ENCODE results near the gene SPRED2.

The SPRED2 gene

DNA sequence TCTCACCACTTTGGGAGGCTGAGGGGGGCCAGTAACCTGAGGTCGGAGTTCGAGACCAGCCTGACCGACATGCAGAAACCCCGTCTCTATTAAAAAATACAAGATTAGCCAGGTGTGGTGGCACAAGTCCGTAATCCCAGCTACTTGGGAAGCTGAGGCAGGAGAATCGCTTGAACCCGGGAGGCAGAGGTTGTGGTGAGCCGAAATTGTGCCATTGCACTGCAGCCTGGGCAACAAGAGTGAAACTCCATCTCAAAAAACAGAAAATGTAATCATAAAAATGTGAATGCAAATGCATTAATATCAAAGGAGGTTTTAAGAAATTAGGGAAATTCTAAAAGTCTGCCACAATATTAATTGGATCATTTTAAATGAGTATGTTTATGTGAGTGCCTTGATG is 159.1 kb downstream of the SPRED2 start:
- no peak for DNase-seq

DNA sequence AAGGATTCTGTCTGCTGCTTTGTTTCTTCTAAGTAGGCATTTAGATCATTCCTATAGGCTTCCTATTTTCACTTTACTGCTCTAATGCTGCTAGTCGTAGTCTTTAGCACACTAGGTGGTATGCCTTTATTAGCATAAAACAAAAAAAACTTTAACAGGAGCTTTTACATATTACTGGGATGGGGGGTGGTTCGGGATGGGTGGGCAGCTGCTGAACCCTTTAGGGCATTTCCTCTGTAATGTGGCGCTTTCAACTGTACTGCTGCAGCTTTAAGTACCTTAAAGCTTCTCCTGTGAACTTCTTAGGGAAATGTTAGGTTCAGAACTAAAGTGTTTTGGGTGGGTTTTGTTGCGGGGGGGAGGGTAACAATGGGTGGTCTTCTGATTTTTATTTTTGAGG is 163.4 kb downstream of the SPRED2 start:
- DNase-seq, result no peak

DNA sequence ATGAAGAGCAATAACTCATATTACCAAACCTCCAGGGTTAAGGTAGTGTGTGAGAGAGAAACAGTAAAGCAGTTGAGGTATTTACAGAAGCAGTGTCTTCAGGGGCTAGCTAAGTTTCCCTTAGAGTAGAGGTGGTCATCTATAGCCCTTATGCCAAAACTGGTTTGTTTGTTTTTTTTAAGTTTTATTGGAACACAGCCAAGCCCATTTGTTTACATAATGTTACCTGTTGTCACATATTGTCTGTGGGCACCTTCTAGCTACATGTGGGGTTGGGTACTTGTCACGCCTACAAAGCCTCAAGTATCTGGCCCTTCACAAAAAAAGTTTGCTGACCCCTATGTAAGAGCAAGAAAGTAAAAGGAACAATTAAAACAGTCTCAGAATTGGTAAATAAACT is 165.4 kb downstream of the SPRED2 start:
- no peak for DNase-seq

DNA sequence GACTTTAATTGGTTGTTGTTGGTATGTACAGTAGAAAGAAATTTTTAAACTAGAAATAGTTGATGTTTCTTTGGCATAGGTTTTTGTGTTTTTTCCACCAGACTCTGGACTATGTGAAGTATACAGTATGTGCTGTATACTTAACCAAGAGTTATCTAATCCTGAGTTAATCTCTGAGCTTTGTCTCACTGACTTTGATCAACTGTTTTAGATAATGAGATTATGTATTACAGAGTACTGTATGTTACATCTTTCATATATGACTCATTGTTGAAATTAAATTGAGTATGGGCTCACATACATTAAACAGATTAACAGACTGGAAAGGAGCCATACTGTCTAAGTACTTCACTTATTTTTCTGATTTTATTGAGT is 166.7 kb downstream of the SPRED2 start:
- DNase-seq, result no peak

DNA sequence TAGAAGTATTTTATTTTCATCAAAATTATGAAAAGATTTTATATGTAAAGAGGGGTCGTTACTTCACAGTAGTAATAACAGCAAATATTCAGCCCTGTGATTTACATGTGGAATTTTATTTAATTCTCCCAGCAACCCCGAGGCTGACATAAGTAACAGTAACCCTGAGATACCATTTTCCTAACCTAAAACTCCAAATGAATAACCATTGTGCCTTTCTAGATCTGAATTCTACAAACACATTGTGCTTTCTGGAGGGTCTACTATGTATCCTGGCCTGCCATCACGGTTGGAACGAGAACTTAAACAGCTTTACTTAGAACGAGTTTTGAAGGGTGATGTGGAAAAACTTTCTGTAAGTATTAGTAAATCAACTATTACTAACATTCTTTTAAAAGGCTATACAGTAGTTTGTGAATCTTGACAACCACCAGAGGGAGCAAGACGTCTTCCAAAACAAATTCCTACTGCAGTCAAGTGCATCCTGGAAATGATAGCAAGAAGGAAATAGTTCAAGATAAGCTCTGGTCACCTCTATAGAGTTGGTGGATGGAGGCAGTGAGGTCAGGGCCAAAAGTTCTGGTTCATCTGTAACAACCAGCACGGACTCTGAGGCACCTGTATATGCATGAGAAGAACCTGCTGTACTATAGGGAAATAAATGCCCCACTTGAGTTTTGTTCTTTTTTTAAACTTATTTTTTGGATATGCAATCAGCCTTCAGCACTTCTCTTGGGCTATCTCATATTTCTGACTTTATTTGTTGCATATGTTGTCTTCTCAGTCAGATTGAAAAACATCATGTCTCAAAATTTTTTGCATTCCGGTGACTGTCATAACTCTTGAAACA is 167.4 kb downstream of the SPRED2 start:
- DNase-seq, result peak; percentile 24

DNA sequence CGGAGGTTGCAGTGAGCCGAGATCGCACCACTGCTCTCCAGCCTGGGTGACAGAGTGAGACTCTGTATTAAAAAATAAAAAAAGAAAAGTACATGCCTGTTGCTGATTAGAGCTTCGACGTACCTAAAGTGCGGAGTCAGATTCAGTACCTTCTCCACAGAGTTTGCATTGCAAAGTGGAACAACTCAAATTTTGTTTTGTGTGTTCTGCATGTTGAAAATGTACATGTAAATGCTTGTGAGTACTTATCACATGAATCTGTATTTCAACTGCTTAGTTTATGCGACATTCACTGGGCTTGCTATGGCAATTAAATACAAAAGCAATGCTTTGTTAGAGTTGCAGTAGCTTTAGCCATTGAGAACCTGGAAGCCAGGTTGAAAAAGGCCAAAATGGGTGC is 168.4 kb downstream of the SPRED2 start:
- DNase-seq, result no peak

DNA sequence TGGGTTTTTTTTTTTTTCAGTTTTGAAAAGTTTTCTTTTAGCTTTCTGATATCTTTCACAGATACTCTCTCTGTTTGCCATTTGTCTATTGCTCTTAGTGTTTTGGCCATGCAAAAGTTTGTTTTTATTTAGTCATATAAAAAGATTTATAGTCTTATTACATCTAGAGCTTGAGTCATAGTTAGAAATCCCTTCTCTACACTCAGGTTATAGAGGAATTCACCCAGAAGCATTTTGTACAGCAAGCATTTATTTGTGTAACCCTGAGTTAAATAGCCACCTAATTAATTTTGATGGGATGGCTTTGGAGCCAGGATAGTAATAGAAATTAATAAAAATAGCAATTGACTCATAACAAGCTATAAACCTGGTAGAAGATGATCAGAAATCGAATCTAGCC is 169.1 kb downstream of the SPRED2 start:
- no peak for DNase-seq

DNA sequence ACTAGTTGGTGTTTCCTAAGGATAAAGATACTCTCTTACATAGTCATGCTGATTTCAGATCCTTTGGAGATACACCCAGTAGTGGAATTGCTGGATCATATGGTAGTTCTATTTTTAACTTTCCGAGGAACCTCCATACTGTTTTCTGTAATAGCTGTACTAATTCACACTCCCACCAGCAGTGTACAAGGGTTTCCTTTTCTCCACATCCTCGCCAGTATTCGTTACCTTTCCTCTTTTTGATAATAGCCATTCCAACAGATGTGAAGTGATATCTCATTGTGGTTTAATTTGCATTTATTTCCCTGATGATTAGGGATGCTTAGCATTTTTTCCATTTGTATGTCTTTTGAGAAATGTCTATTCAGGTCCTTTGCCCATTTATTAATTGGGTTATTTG is 170.7 kb downstream of the SPRED2 start:
- no peak for DNase-seq

All from activated CD4-positive, alpha-beta T cell treated with anti-CD3 and anti-CD28 coated beads, Interleukin-2, amount 50 U/mL, for 16 hours (primary cell).